GM08714 (cell line): ENCODE measurements around the gene KTN1.

Source experiments
- H3K4me3 ChIP-seq: fragments of 200-500 bp; sonication (Bioruptor generic); 2 replicates; pipeline ENCODE4 v1.5.1; 2014; ENCODE audit warnings: mild to moderate bottlenecking, low read length, inconsistent platforms
- ZNF274 ChIP-seq: IDR thresholded peaks from 2 replicates; pipeline ENCODE4 v1.6.1; 2012; ENCODE audit warnings: mild to moderate bottlenecking, low read depth, low read length

KTN1 gene

GRCh38 chr14:55721353-55721752 lies 141.3 kb downstream of the KTN1 start:
- no peak overlapping the region for H3K4me3 ChIP-seq
- TF ChIP-seq ZNF274, result no peak

GRCh38 chr14:55722054-55722453 lies 142.0 kb downstream of the KTN1 start:
- H3K4me3 ChIP-seq, result no peak overlapping the region

DNA sequence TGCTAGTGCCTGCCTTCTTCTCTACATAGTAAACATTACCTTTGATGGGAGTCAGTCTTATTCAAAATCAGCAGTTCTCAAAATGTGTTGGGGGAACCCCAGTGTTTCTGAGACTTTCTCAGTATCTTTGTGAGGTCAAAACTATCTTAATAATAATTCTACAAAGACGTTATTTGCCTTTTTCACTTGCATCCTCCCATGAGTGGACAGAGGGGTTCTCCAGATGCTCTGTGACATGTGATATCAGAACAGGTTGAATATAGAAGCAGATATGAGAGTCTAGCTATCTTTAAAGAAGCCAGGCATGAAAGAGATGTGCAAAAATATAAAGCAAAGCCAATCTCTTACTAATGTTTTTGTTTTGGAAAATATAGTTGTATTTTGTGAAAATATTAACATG lies 144.7 kb downstream of the KTN1 start:
- TF ChIP-seq ZNF274, result no peak
- H3K4me3 ChIP-seq, result no peak overlapping the region

More at GRCh38 chr14:55722054-55722453, 142.0 kb downstream of the KTN1 start:
- no peak for TF ChIP-seq ZNF274

DNA sequence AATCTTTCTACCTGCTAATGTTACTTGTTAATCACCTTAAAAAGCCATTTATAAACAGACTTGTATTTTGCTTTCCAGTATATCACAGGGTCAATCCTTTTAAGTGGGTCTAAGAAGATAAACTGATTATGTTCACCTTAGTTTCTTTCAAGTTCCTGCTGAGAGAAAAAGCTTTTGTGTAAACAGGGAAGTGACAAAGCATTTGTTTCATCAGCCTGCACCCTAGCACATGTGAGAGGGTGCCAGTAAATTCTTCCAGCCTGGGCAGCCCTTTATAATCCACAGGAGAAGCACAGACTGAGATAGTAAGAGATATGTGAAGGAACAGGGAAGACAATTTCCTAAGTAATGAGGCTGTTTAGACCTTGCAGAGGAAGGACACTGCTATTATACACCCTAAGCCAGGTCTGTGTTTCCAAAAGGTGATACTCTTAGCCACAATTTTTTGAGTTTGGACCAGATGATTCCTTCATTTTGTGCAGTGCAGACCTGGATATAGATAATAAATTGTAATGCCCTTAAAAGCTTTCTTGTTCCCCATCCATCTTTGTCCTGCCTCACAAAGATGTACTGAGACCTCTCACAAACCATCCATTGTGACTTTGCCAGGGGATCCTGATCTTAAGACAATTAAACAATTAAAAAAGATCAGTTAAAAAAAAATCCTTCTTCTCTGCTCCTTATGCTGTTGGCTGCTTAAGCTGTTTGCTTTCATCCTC lies 150.7 kb downstream of the KTN1 start:
- H3K4me3 ChIP-seq, result no peak overlapping the region
- TF ChIP-seq ZNF274, result no peak

DNA sequence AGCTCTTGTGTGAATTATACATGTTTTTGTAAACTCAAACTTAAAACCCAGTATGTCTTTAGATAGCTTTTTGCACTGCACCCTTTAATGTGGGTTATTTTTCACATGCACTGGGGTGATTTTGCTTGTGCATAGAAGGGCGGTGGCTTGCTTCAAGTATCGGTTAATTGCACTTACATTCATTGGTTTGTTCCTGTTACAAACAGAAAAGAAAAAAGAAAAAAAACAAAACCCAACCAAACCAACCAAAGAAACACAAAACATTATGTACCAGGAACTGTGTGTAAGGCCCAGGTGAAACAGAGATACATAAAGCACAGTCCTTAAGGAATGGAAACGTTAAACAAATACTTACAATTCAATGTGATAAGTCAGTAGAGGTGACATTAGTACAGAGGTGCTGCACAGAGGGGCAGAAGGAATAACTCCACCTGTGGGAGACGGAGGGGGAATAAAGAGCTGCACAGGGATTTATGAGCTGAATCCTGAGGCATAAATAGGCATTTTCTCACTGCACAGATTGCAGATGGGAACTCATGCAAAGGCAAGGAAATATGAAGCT lies 151.4 kb downstream of the KTN1 start:
- TF ChIP-seq ZNF274, result no peak
- no peak overlapping the region for H3K4me3 ChIP-seq

DNA sequence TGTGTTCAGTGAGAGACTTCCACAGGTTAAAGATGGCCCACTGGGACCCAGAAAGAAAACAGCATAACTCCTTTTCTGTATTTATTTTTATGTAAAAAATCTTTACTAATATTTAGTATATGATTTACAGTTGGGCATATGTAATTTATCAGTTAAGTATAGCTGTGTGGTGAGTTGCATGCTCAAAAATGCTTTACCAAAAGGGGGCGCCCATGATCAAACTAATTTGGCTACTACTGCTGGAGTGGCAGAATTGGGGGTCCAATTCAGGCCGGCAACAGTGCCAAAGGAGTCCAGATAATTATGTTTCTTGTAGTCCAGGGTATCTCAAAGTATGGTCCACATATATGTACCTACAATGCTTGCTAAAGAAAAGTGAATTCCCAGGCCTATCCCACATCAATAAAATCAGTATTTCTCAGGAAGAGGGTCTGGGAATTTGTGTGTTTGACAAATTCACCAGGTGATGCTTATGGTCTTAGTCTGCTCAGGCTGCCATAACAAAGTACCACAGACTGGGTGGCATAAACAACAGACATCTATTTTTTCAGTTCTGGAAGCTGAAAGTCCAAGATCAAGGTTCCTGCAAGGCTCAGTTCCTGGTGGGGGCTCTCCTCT lies 152.0 kb downstream of the KTN1 start:
- H3K4me3 ChIP-seq, result no peak overlapping the region
- TF ChIP-seq ZNF274, result no peak

- no peak for TF ChIP-seq ZNF274
- no peak overlapping the region for H3K4me3 ChIP-seq
These were observed 153.6 kb downstream of the KTN1 start for GRCh38 chr14:55733599-55733998.
